Left colon (tissue), 2 donors: Measurements from ENCODE around the gene AGBL5. TPM values are rescaled to one million over a fixed set of nuclear protein-coding genes. Genes with fewer than 3 reads are reported as not detected.
"Not testable (repeated sequence)": the region's sequence is repeated elsewhere in the genome, so short reads cannot be mapped to it uniquely, and the experiment has no call there.

ENCODE experiments used
- ATAC-seq: fragments of 200-7000 bp; cut with Tn5 transposase; one replicate; pipeline ENCODE4 v1.9.1; 2020; ENCODE audit warnings: mild to moderate bottlenecking, moderate library complexity
- DNase-seq, 2 donors: peaks; one replicate each; pipeline ENCODE4 v3.0.0-alpha.2; 2020
- intact Hi-C, 2 donors: fragments of 100-400 bp; cut with DNase I in 1 of 2; cut with micrococcal nuclease in 1 of 2; formaldehyde crosslinking; loops; one replicate each; pipeline versions ENCODE4 v1.11.2 to v1.14.0; 2022; cut with DNase I, micrococcal nuclease
- total RNA-seq, 2 donors: library from RNA; stranded (reverse); fragmentation: NEBNext Ultra II Directional; extraction: Animal tissue kit (Norgen Biotek cat#: 25700); gene quantifications; one replicate each; pipeline ENCODE4 v1.2.1, GENCODE V29; 2021
- donor health status: DM: no; HTN: no; CAD: no.
- donor health status: DM: yes; HTN: yes; CAD: no.

Gene AGBL5
- total RNA-seq, 2 donors from 2014 or later = 14.7 to 16.1 TPM

DNA sequence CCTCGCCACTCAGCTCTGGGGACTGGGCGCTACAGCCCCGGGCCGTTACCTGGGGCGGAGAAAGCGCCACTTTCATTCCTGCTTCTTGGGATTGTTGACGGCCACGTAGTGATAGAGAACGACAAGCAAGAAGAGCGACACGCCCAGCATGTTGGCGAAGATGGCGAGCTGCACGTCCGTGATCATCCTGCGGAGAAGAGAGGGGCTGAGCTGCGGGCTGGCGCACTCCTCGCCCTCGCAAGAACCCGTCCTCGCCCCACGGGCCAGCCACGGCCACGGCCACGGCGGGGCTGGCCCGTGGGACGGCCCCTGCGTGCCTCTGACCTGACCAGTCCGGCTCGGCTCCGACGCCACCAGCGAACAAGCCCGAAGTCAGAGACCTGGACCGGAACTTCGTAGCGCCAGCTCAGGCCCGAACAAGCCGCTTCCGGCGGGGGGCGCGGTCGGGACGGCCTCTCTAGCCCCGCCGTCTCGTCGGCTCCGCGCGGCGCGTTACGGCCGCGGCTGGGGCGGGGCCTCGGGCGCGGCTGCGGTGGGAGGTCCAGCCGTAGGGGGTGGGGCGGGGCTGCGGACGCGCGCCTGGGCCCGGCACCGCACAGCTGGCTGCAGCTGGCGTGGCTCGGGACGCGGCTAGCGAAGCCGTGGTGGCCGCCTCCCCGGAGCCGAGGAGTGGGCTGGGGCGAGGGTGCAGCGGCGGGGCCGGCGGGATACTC is 20.0 kb downstream of the AGBL5 start, which contains the start of gene OST4:
Gene OST4, minus strand, starts transcription at position 378 of the 713 bp plus-strand sequence.
- ATAC-seq (peak; percentile 95), DNase-seq (peak; percentile 93 to 95)
- intact Hi-C loops = no loop called here

- ATAC-seq = no peak
- DNase-seq = peak; percentile 66 to 86
- intact Hi-C loops = no loop called here
Observed at GRCh38 chr2:27071990-27072830, 20.7 kb downstream of the AGBL5 start.

GRCh38 chr2:27072920-27073319 is 21.5 kb downstream of the AGBL5 start:
- intact Hi-C loops = no loop called here
- ATAC-seq = no peak
- DNase-seq = no peak

GRCh38 chr2:27073782-27074181 is 22.3 kb downstream of the AGBL5 start:
- intact Hi-C loops = no loop called here
- ATAC-seq = no peak
- DNase-seq = no peak

- ATAC-seq = no peak
- intact Hi-C loops = no loop called here
- peak; percentile 55 to 75 for DNase-seq
Observed at GRCh38 chr2:27074738-27075565, 23.5 kb downstream of the AGBL5 start.

GRCh38 chr2:27075566-27075871 is 24.1 kb downstream of the AGBL5 start:
- intact Hi-C loops, DNase-seq, ATAC-seq: not testable (repeated sequence)

- ATAC-seq (no peak), DNase-seq (no peak)
- intact Hi-C loops = no loop called here
Observed at GRCh38 chr2:27076323-27076722, 24.9 kb downstream of the AGBL5 start.

DNA sequence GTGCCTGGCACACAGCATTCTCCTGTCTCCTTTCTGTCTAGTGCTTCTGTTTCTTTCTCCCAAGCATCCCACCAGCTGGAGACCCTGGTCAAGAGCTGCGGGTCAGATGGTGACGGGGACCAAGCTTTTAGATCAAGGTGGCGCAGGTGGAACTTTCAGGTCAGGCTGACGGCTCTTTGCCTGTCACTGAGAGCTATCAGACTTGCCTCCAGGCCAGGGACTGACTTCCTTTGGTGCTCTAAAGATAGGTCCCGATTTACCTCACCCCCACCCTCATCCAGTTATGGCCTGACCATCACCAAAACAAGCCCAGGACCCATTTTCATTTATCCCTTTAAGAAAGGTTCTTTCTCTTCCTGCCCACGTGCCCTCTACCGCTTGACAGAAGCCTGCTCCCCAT is 25.8 kb downstream of the AGBL5 start:
- ATAC-seq (no peak), DNase-seq (no peak)

DNA sequence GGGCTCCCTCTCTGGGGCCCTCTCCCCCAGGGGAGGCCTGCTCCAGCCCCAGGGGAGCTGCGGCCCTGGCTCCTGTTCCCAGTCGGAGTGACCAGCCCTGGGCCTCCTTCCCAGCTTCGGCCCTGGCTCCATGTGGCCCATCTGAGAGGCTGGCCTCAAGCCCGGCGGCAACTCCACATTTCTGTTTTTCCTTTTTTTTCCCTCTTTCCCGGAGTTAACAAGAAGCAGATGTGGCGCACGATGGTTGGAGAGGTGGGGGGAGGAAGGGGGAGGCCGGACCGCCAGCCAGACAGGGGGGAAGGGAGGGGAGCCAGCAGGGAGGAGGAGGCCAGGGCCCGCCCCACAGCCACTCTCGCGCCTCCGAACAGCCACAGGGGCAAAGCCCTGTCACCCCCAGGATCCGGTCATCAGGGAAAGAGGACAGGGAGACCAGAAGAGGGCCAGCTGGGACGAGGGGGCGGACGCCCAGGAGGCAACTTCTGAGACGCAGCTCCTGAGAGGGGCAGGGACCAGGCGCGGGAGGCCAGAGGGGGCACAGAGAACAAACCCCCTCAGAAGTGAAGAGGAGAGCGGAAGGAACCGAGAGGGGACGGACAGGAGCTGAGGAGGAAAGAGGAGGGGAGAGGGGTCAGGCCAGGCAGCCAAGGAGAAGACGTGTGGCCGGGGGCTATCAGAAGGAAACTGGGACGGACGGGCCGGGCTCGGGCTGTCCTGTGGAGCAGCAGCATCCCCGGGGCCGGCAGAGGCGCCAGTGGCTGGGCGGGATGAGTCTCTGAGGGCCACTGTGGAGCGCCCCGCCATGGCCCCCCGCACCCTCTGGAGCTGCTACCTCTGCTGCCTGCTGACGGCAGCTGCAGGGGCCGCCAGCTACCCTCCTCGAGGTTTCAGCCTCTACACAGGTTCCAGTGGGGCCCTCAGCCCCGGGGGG is 27.1 kb downstream of the AGBL5 start, which contains the start of gene EMILIN1:
Gene EMILIN1, plus strand, starts transcription at position 349 of the 928 bp plus-strand sequence. Its CDS starts 451 bp downstream, at position 800.
- ATAC-seq (no peak), DNase-seq (peak; percentile 62 to 82)
- intact Hi-C loops = no loop called here

More for the DNA sequence above, 25.8 kb downstream of the AGBL5 start:
- intact Hi-C loops = no loop called here

DNA sequence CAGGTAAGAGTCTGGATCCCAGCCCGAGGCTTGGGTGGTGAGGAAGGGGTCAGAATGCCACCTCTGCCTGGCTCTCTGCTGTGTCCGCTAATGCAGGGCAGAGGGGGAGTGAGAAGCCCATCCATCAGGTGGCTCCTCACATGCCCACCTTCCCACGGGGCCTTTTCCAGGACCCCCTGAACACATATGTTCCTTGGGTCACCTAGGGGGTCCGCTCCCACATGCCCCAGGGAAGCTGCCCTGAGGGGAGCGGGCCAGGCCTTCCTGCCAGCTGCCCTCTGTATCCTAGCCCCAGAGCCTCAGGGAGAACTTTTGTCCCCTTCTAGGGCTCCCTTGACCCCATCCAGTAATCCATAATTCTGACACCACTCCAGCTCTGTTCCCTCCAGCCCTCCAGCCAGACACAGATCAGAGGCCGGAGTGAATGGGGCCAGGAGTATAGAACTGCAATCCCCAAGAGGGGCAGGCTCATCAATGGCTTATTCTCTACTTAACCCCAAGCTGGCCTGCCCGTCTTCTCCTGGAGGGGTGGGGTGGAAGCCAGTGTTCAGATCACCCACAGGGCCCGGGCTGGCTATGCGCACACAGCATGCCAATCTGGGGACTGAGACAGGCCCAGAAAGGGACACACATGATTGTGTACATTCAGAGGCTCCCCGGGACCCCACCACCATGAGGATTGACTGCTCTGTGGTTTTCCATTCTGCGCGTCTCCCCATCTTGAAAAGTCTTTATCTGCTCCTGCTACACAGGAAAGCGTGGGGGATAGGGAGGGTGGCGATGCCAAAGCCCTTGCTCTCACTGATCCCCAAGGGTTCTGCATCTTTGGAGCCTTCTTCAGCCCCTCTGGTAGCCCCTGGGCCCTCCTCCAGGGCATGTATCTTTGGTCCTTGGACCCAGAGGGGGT is 28.0 kb downstream of the AGBL5 start:
- DNase-seq (no peak), ATAC-seq (no peak)
- intact Hi-C loops = loop anchor here in 1 of 2 donors (10.0 kb wide), 1 partner anchor 45 kb away; the partner anchor contains the start of gene TMEM214

GRCh38 chr2:27080140-27080469 is 28.6 kb downstream of the AGBL5 start:
- DNase-seq = no peak
- intact Hi-C loops = loop anchor here in 1 of 2 donors (10.0 kb wide), 1 partner anchor 45 kb away; the partner anchor contains the start of gene TMEM214

DNA sequence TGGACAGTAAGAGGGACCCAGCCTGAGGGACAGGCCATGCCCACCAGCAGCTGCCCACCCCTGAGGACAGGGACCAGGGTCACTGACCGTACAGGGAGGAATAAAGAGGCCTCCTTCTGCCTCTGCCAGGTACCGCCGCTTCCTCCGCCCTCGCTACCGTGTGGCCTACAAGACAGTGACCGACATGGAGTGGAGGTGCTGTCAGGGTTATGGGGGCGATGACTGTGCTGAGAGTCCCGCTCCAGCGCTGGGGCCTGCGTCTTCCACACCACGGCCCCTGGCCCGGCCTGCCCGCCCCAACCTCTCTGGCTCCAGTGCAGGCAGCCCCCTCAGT is 29.1 kb downstream of the AGBL5 start:
- DNase-seq = peak in 1 of 2 donors; percentile 37
- ATAC-seq = no peak
- intact Hi-C loops = loop anchor here in 1 of 2 donors (10.0 kb wide), 1 partner anchor 46 kb away; the partner anchor contains the start of gene TMEM214

More at GRCh38 chr2:27080140-27080469, 28.6 kb downstream of the AGBL5 start:
- no peak for ATAC-seq

GRCh38 chr2:27081984-27082772 is 30.7 kb downstream of the AGBL5 start:
- ATAC-seq (no peak), DNase-seq (no peak)
- intact Hi-C loops = loop anchor here in 1 of 2 donors (10.0 kb wide), 1 partner anchor 47 kb away; the partner anchor contains the start of gene TMEM214

GRCh38 chr2:27082773-27083409 is 31.4 kb downstream of the AGBL5 start:
- ATAC-seq (no peak), DNase-seq (no peak)
- intact Hi-C loops = loop anchor here in 1 of 2 donors (10.0 kb wide), 1 partner anchor 48 kb away; the partner anchor contains the start of gene TMEM214

- intact Hi-C loops = loop anchor here in 1 of 2 donors (10.0 kb wide), 1 partner anchor 49 kb away; the partner anchor contains the start of gene TMEM214
- DNase-seq (no peak), ATAC-seq (no peak)
Observed at GRCh38 chr2:27083410-27084296, 32.2 kb downstream of the AGBL5 start.
